OCI-LY1 (cell line): ENCODE measurements around the gene TPSD1.

Source experiments
- CTCF ChIP-seq: fragments of 200-600 bp; sonication (generic), shearing (Covaris generic); IDR thresholded peaks from 2 replicates; pipeline ENCODE4 v1.5.1; 2017; ENCODE audit warnings: mild to moderate bottlenecking, antibody characterized with exemption, low read length, moderate library complexity, mixed read lengths
- EZH2 ChIP-seq: fragments of 200-600 bp; sonication (generic), shearing (Covaris generic); IDR thresholded peaks from 2 replicates; pipeline ENCODE4 v1.8.0; 2017; ENCODE audit warnings: borderline replicate concordance, mixed run types, mild to moderate bottlenecking, antibody characterized with exemption, low read length, moderate library complexity, mixed read lengths

DNA sequence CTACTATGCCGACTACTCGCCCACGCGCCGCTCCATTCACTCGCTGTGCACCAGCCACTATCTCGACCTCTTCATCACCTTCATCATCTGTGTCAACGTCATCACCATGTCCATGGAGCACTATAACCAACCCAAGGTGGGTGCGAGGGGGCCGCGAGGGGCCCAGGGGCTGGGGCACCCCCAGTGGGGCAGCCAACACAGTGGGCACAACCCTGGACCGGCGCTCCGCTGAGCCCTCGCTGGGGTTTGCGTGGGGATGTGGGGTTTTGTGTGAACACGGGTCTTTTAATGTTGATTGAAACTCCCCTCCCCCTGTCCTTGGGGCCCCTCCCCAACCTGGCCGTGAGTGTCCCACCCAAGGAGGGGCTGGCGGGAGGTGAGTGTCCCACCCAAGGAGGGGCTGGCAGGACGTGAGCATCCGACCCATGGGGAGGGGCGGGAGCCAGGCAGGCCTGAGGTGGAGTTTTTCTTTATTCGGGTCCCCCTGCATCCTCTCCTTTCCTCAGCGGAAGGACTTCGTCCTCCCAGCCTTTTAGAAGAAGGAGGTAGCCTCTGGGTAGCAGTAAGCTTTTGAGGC is 42.0 kb upstream of the TPSD1 start:
- TF ChIP-seq CTCF (no peak), EZH2 (no peak)
